Thyroid gland (tissue), 4 donors: ENCODE results near the gene EML4. TPM values are rescaled to one million over a fixed set of nuclear protein-coding genes. Genes with fewer than 3 reads are reported as not detected.
"Not testable (repeated sequence)": the region's sequence is repeated elsewhere in the genome, so short reads cannot be mapped to it uniquely, and the experiment has no call there.

Experiments
- DNase-seq, 2 donors: peaks; one replicate each; pipeline ENCODE4 v3.0.0-alpha.2; 2019
- H3K27ac ChIP-seq, 3 donors: fragments of 200-600 bp; sonication (generic); 1 replicate in 2 of 3; 2 replicates in 1 of 3; pipeline ENCODE4 v1.5.1; 2016 to 2019; ENCODE audit warnings: mild to moderate bottlenecking in 1 of 3, moderate library complexity in 1 of 3
- H3K27me3 ChIP-seq: fragments of 200-600 bp; sonication (generic); one replicate; pipeline ENCODE4 v1.5.1; 2019
- H3K36me3 ChIP-seq, 2 donors: fragments of 200-600 bp; sonication (generic); one replicate each; pipeline ENCODE4 v1.5.1; 2016 to 2019
- H3K4me1 ChIP-seq, 2 donors: fragments of 200-600 bp; sonication (generic); one replicate each; pipeline ENCODE4 v1.5.1; 2017 to 2019
- H3K4me3 ChIP-seq, 3 donors: fragments of 200-600 bp; sonication (generic); replicated peaks in 1 of 3; 1 replicate in 2 of 3; 2 replicates in 1 of 3; pipeline ENCODE4 v1.5.1; 2016; ENCODE audit warnings: mild to moderate bottlenecking in 1 of 3
- H3K9me3 ChIP-seq: fragments of 200-600 bp; sonication (generic); one replicate; pipeline ENCODE4 v1.5.1; 2017
- CTCF ChIP-seq, 6 experiments: fragments of 200-600 bp in 3 of 6; fragments of 450-650 bp in 3 of 6; sonication (generic) in 3 of 6; IDR thresholded peaks; one replicate each; pipeline ENCODE4 v1.5.1; 2016 to 2019; ENCODE audit warnings: antibody characterized with exemption in 6 of 6, mild to moderate bottlenecking in 2 of 6, inconsistent platforms in 1 of 6, moderate library complexity in 1 of 6
- POLR2A ChIP-seq, 2 donors: fragments of 450-650 bp; IDR thresholded peaks; one replicate each; pipeline ENCODE4 v1.6.1; 2017; ENCODE audit warnings: antibody characterized with exemption in 2 of 2, mild to moderate bottlenecking in 2 of 2, moderate library complexity in 1 of 2
- WGBS, 2 donors: methylation state at CpG; one replicate each; pipeline ENCODE4 v1.1.5; 2017; 5-methylcytosine and 5-hydroxymethylcytosine counted together
- intact Hi-C: fragments of 100-400 bp; cut with DNase I; formaldehyde crosslinking; loops from one replicate; pipeline ENCODE4 v1.15.1; 2023
- total RNA-seq, 4 donors: library from RNA; depleted of rRNA; stranded (reverse); fragments of >200 nt; gene quantifications; one replicate each; pipeline ENCODE4 v1.2.3, GENCODE V29; 2016

EML4 gene
- total RNA-seq, 4 donors from 2014 or later = 52.5 to 67.2 (median 64.7) TPM

- intact Hi-C loops = loop anchor here (10.0 kb wide), 1 partner anchor 239 kb away; no protein-coding TSS in a partner anchor
- no peak for DNase-seq
- no peak overlapping the region for H3K27ac ChIP-seq
- no peaks in the 10 kb centered on the region for H3K9me3 ChIP-seq
- peaks cover 13 to 18% of the 10 kb centered on the region in 2 donors for H3K36me3 ChIP-seq
- no peak overlapping the region for H3K4me3 ChIP-seq
- 93% methylated on average over 3 of the region's 3 CpGs for WGBS, 2 donors
- TF ChIP-seq CTCF (IDR thresholded peaks at IDR 0.05) = no peak
- no peak for TF ChIP-seq POLR2A (IDR thresholded peaks at IDR 0.05)
- no peaks in the 10 kb centered on the region for H3K27me3 ChIP-seq
- no peaks in the 10 kb centered on the region for H3K4me1 ChIP-seq
These were observed 165.1 kb downstream of the EML4 start for GRCh38 chr2:42334220-42334619.

- intact Hi-C loops = loop anchor here (10.0 kb wide), 1 partner anchor 240 kb away; no protein-coding TSS in a partner anchor
- not testable (repeated sequence) for DNase-seq, H3K4me3 ChIP-seq, H3K9me3 ChIP-seq, H3K4me1 ChIP-seq, H3K27me3 ChIP-seq, H3K27ac ChIP-seq
- WGBS, 2 donors = 95 to 96% methylated on average over 6 of the region's 6 CpGs
- H3K36me3 ChIP-seq = peaks cover 7 to 13% of the 10 kb centered on the region in 2 donors
These were observed 165.7 kb downstream of the EML4 start for GRCh38 chr2:42334865-42335264.

- no peak for TF ChIP-seq POLR2A (IDR thresholded peaks at IDR 0.05)
- TF ChIP-seq CTCF (IDR thresholded peaks at IDR 0.05) = no peak
- no peak overlapping the region for H3K4me3 ChIP-seq
- no peak for DNase-seq
- H3K27me3 ChIP-seq = no peaks in the 10 kb centered on the region
- H3K4me1 ChIP-seq = no peaks in the 10 kb centered on the region
- intact Hi-C loops = loop anchor here (10.0 kb wide), 1 partner anchor 241 kb away; no protein-coding TSS in a partner anchor
- no peak overlapping the region for H3K27ac ChIP-seq
- H3K9me3 ChIP-seq = no peaks in the 10 kb centered on the region
- H3K36me3 ChIP-seq = peaks cover 4 to 10% of the 10 kb centered on the region in 2 donors
- WGBS, 2 donors = 95 to 98% methylated on average over 10 of the region's 10 CpGs
These were observed 166.5 kb downstream of the EML4 start for GRCh38 chr2:42335514-42336104.

GRCh38 chr2:42336361-42336965 lies 167.3 kb downstream of the EML4 start:
- no peak for DNase-seq
- H3K36me3 ChIP-seq = peaks cover 4 to 9% of the 10 kb centered on the region in 2 donors
- intact Hi-C loops = loop anchor here (10.0 kb wide), 1 partner anchor 242 kb away; no protein-coding TSS in a partner anchor
- H3K27me3 ChIP-seq = no peaks in the 10 kb centered on the region
- no peak overlapping the region for H3K27ac ChIP-seq
- peaks cover 3 to 4% of the 10 kb centered on the region in 2 donors for H3K4me1 ChIP-seq
- TF ChIP-seq POLR2A (IDR thresholded peaks at IDR 0.05) = no peak
- TF ChIP-seq CTCF (IDR thresholded peaks at IDR 0.05) = no peak
- H3K4me3 ChIP-seq = no peak overlapping the region
- no peaks in the 10 kb centered on the region for H3K9me3 ChIP-seq
- WGBS, 2 donors = 84 to 92% methylated on average over 9 of the region's 9 CpGs

GRCh38 chr2:42337356-42337820 lies 168.2 kb downstream of the EML4 start:
- H3K36me3 ChIP-seq = peaks cover 4 to 5% of the 10 kb centered on the region in 2 donors
- intact Hi-C loops = loop anchor here (10.0 kb wide), 1 partner anchor 243 kb away; no protein-coding TSS in a partner anchor
- DNase-seq = no peak
- no peak for TF ChIP-seq CTCF (IDR thresholded peaks at IDR 0.05)
- no peak for TF ChIP-seq POLR2A (IDR thresholded peaks at IDR 0.05)
- H3K4me3 ChIP-seq = no peak overlapping the region
- H3K4me1 ChIP-seq = peaks cover 12 to 13% of the 10 kb centered on the region in 2 donors
- no peak overlapping the region for H3K27ac ChIP-seq
- H3K9me3 ChIP-seq = no peaks in the 10 kb centered on the region
- no peaks in the 10 kb centered on the region for H3K27me3 ChIP-seq
- WGBS, 2 donors = 93 to 97% methylated on average over 5 of the region's 5 CpGs
